Measurements from ENCODE around the gene SMARCD3.

The SMARCD3 gene

GRCh38 chr7:151233804-151234203 lies 14.7 kb downstream of the SMARCD3 start:
- DNase-seq = no peak

GRCh38 chr7:151232917-151233701 lies 15.4 kb downstream of the SMARCD3 start:
- no peak for DNase-seq

GRCh38 chr7:151232091-151232916 lies 16.2 kb downstream of the SMARCD3 start, which contains the start of gene CHPF2:
Gene CHPF2 (plus strand): TSS chr7:151232483. CDS start chr7:151234012, 1,529 bp downstream.
- peak; percentile 75 for DNase-seq

- DNase-seq = no peak
These were observed 17.4 kb downstream of the SMARCD3 start for GRCh38 chr7:151231080-151231479.

GRCh38 chr7:151229249-151229648 lies 19.2 kb downstream of the SMARCD3 start:
- DNase-seq = no peak

- DNase-seq = no peak
These were observed 20.2 kb downstream of the SMARCD3 start for GRCh38 chr7:151228024-151228866.

- DNase-seq = peak; percentile 85
These were observed 21.4 kb downstream of the SMARCD3 start, which contains the start of gene ABCF2 for GRCh38 chr7:151226875-151227782. Gene ABCF2 (minus strand): TSS chr7:151227205. CDS start chr7:151226458, 747 bp downstream.

GRCh38 chr7:151226560-151226874 lies 22.0 kb downstream of the SMARCD3 start:
- no peak for DNase-seq

GRCh38 chr7:151225948-151226510 lies 22.5 kb downstream of the SMARCD3 start:
- DNase-seq = no peak

- no peak for DNase-seq
These were observed 24.8 kb downstream of the SMARCD3 start for GRCh38 chr7:151223728-151224127.

GRCh38 chr7:151218170-151218569 lies 30.3 kb downstream of the SMARCD3 start:
- no peak for DNase-seq

GRCh38 chr7:151215396-151215795 lies 33.1 kb downstream of the SMARCD3 start:
- DNase-seq = no peak

GRCh38 chr7:151213826-151214225 lies 34.7 kb downstream of the SMARCD3 start:
- no peak for DNase-seq

GRCh38 chr7:151212626-151213025 lies 35.9 kb downstream of the SMARCD3 start:
- DNase-seq = no peak

GRCh38 chr7:151211155-151211772 lies 37.2 kb downstream of the SMARCD3 start:
- DNase-seq = no peak

GRCh38 chr7:151210087-151210854 lies 38.2 kb downstream of the SMARCD3 start, which contains the start of gene H2BK1:
Gene H2BK1 (minus strand): TSS chr7:151210488. CDS start chr7:151210318, 170 bp downstream.
- no peak for DNase-seq

GRCh38 chr7:151209588-151209987 lies 38.9 kb downstream of the SMARCD3 start:
- no peak for DNase-seq

- no peak for DNase-seq
These were observed 40.1 kb downstream of the SMARCD3 start for GRCh38 chr7:151208253-151208862.

- DNase-seq = no peak
These were observed 40.7 kb downstream of the SMARCD3 start for GRCh38 chr7:151207804-151208203.

GRCh38 chr7:151207315-151207714 lies 41.2 kb downstream of the SMARCD3 start:
- no peak for DNase-seq

Measured in NCI-H187 treated with DMSO at 0.1 percent for 48 hours (cell line).